Glutamatergic neuron (in vitro differentiated cells): Measurements from ENCODE around the gene ZMPSTE24. TPM values are rescaled to one million over a fixed set of nuclear protein-coding genes. Genes with fewer than 3 reads are reported as not detected.

Experiments used
- DNase-seq: peaks from one replicate; pipeline ENCODE4 v3.0.0; 2022
- H3K27ac Mint-ChIP-seq: one replicate; pipeline ENCODE4 v1.8.0; 2020; ENCODE audit warnings: mild to moderate bottlenecking, mixed read lengths, inconsistent platforms; ENCODE audit not compliant: unreplicated experiment
- H3K27me3 Mint-ChIP-seq: one replicate; pipeline ENCODE4 v1.8.0; 2020; ENCODE audit warnings: mild to moderate bottlenecking, moderate library complexity, mixed read lengths, inconsistent platforms; ENCODE audit not compliant: unreplicated experiment
- H3K36me3 Mint-ChIP-seq: one replicate; pipeline ENCODE4 v1.8.0; 2020; ENCODE audit warnings: mild to moderate bottlenecking, mixed read lengths, inconsistent platforms; ENCODE audit not compliant: unreplicated experiment
- H3K4me1 Mint-ChIP-seq: one replicate; pipeline ENCODE4 v1.8.0; 2020; ENCODE audit warnings: mild to moderate bottlenecking, low read depth, mixed read lengths, inconsistent platforms; ENCODE audit not compliant: unreplicated experiment
- H3K4me3 Mint-ChIP-seq: one replicate; pipeline ENCODE4 v1.8.0; 2020; ENCODE audit warnings: mild to moderate bottlenecking, mixed read lengths, inconsistent platforms; ENCODE audit not compliant: unreplicated experiment
- H3K9me3 Mint-ChIP-seq: one replicate; pipeline ENCODE4 v1.8.0; 2020; ENCODE audit warnings: mild to moderate bottlenecking, moderate library complexity, mixed read lengths, inconsistent platforms; ENCODE audit not compliant: unreplicated experiment
- total RNA-seq: library from RNA; stranded (reverse); fragmentation: NEBNext Ultra II Directional; extraction: Animal tissue kit (Norgen Biotek cat#: 25700); gene quantifications from one replicate; pipeline ENCODE4 v1.2.1, GENCODE V29; 2021; ENCODE audit not compliant: unreplicated experiment
- TF ChIP-seq, protein P1 (sequence below): fragments of 200-600 bp; sonication (generic); IDR thresholded peaks from one replicate; pipeline ENCODE4 v1.5.0; 2021; ENCODE audit not compliant: partially characterized antibody, unreplicated experiment

ZMPSTE24 gene
- total RNA-seq, 1 donor from 2014 or later, result 32.8 TPM

GRCh38 chr1:40306296-40306695 lies 48.3 kb downstream of the ZMPSTE24 start:
- no peak overlapping the region for H3K4me3 Mint-ChIP-seq
- H3K9me3 Mint-ChIP-seq, result no peaks in the 10 kb centered on the region
- no peak overlapping the region for H3K27ac Mint-ChIP-seq
- peaks cover 6% of the 10 kb centered on the region for H3K27me3 Mint-ChIP-seq
- TF ChIP-seq, protein P1, sequence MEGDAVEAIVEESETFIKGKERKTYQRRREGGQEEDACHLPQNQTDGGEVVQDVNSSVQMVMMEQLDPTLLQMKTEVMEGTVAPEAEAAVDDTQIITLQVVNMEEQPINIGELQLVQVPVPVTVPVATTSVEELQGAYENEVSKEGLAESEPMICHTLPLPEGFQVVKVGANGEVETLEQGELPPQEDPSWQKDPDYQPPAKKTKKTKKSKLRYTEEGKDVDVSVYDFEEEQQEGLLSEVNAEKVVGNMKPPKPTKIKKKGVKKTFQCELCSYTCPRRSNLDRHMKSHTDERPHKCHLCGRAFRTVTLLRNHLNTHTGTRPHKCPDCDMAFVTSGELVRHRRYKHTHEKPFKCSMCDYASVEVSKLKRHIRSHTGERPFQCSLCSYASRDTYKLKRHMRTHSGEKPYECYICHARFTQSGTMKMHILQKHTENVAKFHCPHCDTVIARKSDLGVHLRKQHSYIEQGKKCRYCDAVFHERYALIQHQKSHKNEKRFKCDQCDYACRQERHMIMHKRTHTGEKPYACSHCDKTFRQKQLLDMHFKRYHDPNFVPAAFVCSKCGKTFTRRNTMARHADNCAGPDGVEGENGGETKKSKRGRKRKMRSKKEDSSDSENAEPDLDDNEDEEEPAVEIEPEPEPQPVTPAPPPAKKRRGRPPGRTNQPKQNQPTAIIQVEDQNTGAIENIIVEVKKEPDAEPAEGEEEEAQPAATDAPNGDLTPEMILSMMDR, result no peak
- no peaks in the 10 kb centered on the region for H3K4me1 Mint-ChIP-seq
- no peaks in the 10 kb centered on the region for H3K36me3 Mint-ChIP-seq
- no peak for DNase-seq

- no peak for DNase-seq
- H3K4me1 Mint-ChIP-seq, result no peaks in the 10 kb centered on the region
- no peaks in the 10 kb centered on the region for H3K36me3 Mint-ChIP-seq
- H3K9me3 Mint-ChIP-seq, result no peaks in the 10 kb centered on the region
- TF ChIP-seq, protein P1, result no peak
- no peak overlapping the region for H3K4me3 Mint-ChIP-seq
- peaks cover 3% of the 10 kb centered on the region for H3K27me3 Mint-ChIP-seq
- H3K27ac Mint-ChIP-seq, result no peak overlapping the region
Observed at GRCh38 chr1:40307186-40307585, 49.1 kb downstream of the ZMPSTE24 start.

GRCh38 chr1:40308036-40308727 lies 50.1 kb downstream of the ZMPSTE24 start:
- DNase-seq, result no peak
- TF ChIP-seq, protein P1, result no peak
- Mint-ChIP-seq H3K4me3 (no peak overlapping the region), H3K27ac (no peak overlapping the region), H3K27me3 (peaks cover 5% of the 10 kb centered on the region), H3K9me3 (no peaks in the 10 kb centered on the region), H3K36me3 (no peaks in the 10 kb centered on the region), H3K4me1 (no peaks in the 10 kb centered on the region)

DNA sequence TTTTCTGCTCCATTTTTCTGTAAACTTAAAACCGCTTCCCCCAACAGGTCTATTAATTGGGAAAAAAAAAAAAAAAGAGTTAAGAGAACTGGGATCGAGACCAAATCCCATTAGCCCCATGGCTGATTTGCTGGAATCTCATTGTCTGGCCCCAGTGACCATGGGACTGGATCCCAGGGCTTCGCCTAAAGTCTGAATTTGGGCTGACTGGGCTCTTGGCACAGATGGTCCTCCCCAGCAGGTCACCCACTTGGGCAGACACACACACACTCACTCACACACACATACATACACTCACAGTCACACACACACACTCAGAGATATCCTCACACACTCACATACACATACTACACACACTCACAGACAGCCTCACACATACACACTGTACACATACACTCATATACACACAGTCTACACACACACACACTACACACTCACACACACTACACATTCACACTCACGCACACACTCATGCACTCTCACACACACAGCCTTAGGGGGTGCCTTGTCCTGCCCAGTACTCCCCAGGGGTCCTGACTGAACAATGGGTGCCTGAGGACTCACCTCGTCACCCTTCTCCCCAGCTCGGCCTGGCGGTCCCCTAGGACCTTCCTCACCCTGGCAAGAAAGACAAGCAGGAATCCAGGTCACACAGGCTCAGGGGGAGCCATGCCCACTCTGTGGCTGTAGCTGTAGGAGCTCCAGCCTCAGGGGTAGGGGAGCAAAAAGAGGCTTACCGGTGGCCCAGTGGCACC lies 51.5 kb downstream of the ZMPSTE24 start:
- H3K27ac Mint-ChIP-seq, result no peak overlapping the region
- TF ChIP-seq, protein P1, result no peak

DNA sequence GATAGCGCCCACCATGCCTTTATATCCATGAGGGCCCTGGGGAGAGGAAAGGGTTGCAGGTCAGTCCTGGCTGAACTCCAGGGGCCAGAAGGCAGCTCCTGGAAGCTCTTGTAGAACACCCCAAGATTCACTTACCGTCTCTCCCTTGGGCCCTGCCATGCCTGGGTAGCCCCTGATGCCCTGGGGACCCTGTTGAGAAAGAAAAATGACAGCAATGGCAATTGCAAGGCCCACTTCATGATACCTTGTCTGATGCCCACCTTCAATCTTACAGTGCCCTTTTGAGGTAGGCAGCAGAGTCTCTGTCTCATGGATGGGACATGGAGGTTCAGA lies 52.1 kb downstream of the ZMPSTE24 start:
- DNase-seq, result no peak
- H3K9me3 Mint-ChIP-seq, result no peaks in the 10 kb centered on the region
- H3K27me3 Mint-ChIP-seq, result peaks cover 12% of the 10 kb centered on the region
- no peak overlapping the region for H3K27ac Mint-ChIP-seq
- H3K4me3 Mint-ChIP-seq, result no peak overlapping the region
- peaks cover 5% of the 10 kb centered on the region for H3K4me1 Mint-ChIP-seq
- no peaks in the 10 kb centered on the region for H3K36me3 Mint-ChIP-seq
- TF ChIP-seq, protein P1, result no peak

More for the DNA sequence above, 51.5 kb downstream of the ZMPSTE24 start:
- peaks cover 4% of the 10 kb centered on the region for H3K4me1 Mint-ChIP-seq
- no peaks in the 10 kb centered on the region for H3K9me3 Mint-ChIP-seq
- no peak for DNase-seq
- no peaks in the 10 kb centered on the region for H3K36me3 Mint-ChIP-seq
- no peak overlapping the region for H3K4me3 Mint-ChIP-seq
- H3K27me3 Mint-ChIP-seq, result peaks cover 11% of the 10 kb centered on the region
